ENCODE results near the gene FOXP1. TPM values are rescaled to one million over a fixed set of nuclear protein-coding genes. Genes with fewer than 3 reads are reported as not detected.

FOXP1 gene
- total and polyA plus RNA-seq, 2 of the 8 experiments (the other 6 are each of a cell fraction or from before 2014, with no cell fraction given), result 13.9 to 25.4 TPM

DNA sequence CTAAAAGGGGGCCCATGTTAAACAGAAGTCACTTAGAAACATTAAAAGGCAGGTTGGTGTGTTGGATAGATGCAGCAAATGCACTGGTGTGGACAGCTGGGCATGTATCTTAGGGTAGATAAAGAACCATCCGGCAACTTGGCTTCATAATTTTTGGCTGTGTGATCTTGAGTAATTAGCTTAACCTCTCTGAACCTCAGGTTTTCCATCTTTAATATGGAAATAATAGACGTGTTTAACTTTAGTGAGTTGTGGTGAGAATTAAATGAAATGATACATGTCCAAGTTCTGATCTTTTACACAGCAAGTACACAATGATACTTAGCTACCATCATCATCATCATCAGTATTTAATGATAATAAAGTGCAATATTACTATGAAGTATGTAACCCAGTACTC, 330.4 kb downstream of the FOXP1 start:
- POLR2A ChIA-PET (ENCODE audit: partially characterized antibody), result no interaction called here
- CTCF ChIA-PET (ENCODE audit: partially characterized antibody), result interaction anchor here (0.5 to 1.6 kb wide), 2 partner anchors 24 to 1088 kb away, joined by 3 to 4 read pairs; no protein-coding TSS in a partner anchor
- Histone ChIP-seq H2AK5ac (ENCODE audit: low read depth, low read length) (no peak overlapping the region), H3K79me1 (ENCODE audit: low read depth, low read length) (peaks cover 5% of the 10 kb centered on the region), H2BK15ac (ENCODE audit: low read length) (no peak overlapping the region), H3K14ac (ENCODE audit: insufficient read length) (no peak overlapping the region), H3K36me3 (ENCODE audit: control insufficient read depth in 2 of 4, insufficient read depth in 4 of 4, low read length in 3 of 4) (no peaks in the 10 kb centered on the region), H3K18ac (ENCODE audit: extremely low read depth, low read length) (no peak overlapping the region), H3K79me2 (ENCODE audit: control insufficient read depth in 1 of 2, insufficient read depth in 2 of 2, low read length in 2 of 2) (peaks cover 2 to 24% of the 10 kb centered on the region in 2 experiments; a peak in 1 of 4 replicates), H2AFZ (ENCODE audit: low read length) (no peak overlapping the region), H2BK12ac (ENCODE audit: low read depth, low read length) (no peak overlapping the region), H3K56ac (replicated peaks; ENCODE audit: insufficient read length, low read depth, low read length) (no peak overlapping the region), H4K8ac (ENCODE audit: extremely low read depth, insufficient read depth, low read length) (no peak overlapping the region), H4K91ac (replicated peaks; ENCODE audit: insufficient read length, low read length) (no peak overlapping the region), H3K4ac (replicated peaks; ENCODE audit: insufficient read length, low read depth, low read length) (no peak overlapping the region), H3K9me3 (ENCODE audit: insufficient read depth in 2 of 2, low read depth in 1 of 2, low read length in 1 of 2) (no peaks in the 10 kb centered on the region), H3K23ac (ENCODE audit: insufficient read length) (no peak overlapping the region), H3K4me2 (ENCODE audit: insufficient read depth in 1 of 2, low read depth in 2 of 2, low read length in 2 of 2) (no peak overlapping the region), H2BK20ac (ENCODE audit: low read length) (no peak overlapping the region), H4K5ac (ENCODE audit: insufficient read length, low read depth, low read length) (no peak overlapping the region), H3K9ac (replicated peaks in 1 of 4; ENCODE audit: extremely low read depth in 1 of 4, low read depth in 3 of 4, low read length in 3 of 4) (no peak overlapping the region), H3K4me1 (replicated peaks in 1 of 4; ENCODE audit: control insufficient read depth in 3 of 4, insufficient read depth in 4 of 4, low read length in 3 of 4) (peaks cover 0 to 7% (median under 1%) of the 10 kb centered on the region in 4 experiments; a peak in 3 of 7 replicates), H3K4me3 (ENCODE audit: extremely low read depth in 1 of 4, insufficient read depth in 2 of 4, low read depth in 3 of 4, low read length in 4 of 4) (no peak overlapping the region), H2BK5ac (ENCODE audit: low read depth, low read length) (no peak overlapping the region), H3K27me3 (replicated peaks in 1 of 4; ENCODE audit: control insufficient read depth in 3 of 4, extremely low read depth in 1 of 4, insufficient read depth in 3 of 4, low read length in 3 of 4) (no peaks in the 10 kb centered on the region), H3K23me2 (ENCODE audit: low read depth, low read length) (no peaks in the 10 kb centered on the region; the same call in 1 of the 2 replicates), H2BK120ac (replicated peaks; ENCODE audit: low read depth, low read length) (no peak overlapping the region), H3K27ac (ENCODE audit: low read depth, low read length) (no peak overlapping the region), H4K20me1 (replicated peaks in 1 of 2; ENCODE audit: control insufficient read depth in 1 of 2, insufficient read depth in 2 of 2, low read length in 2 of 2) (no peaks in the 10 kb centered on the region)
- DNase-seq (ENCODE audit: low read depth in 1 of 2, low spot score in 2 of 2), result no peak
- WGBS, 2 experiments (ENCODE audit: extremely low coverage in 1 of 2, insufficient coverage in 1 of 2, insufficient read length in 1 of 2, insufficient replicate concordance in 2 of 2, low coverage in 1 of 2, low lambda C conversion rate in 2 of 2, missing lambda C conversion rate in 1 of 2), result 94% methylated on average over 2 of the region's 2 CpGs; no CpG with 5 or more reads in 1 of the 2 experiments
- 0 out of 2 replicates have a peak, but pooled peaks have one; percentile 34 for TF ChIP-seq KDM1A (IDR thresholded peaks at IDR 0.05; ENCODE audit: borderline replicate concordance, low read length)
- TF ChIP-seq SAP30 (IDR thresholded peaks at IDR 0.05; ENCODE audit: insufficient read depth, insufficient replicate concordance, low read length), result no peak
- no peak for FAIRE-seq

Data from H1 (cell line).